GM19023 (cell line): ENCODE results near the gene COPS6.

ENCODE experiments used
- ATAC-seq: cut with Tn5 transposase; IDR thresholded peaks from one replicate; pipeline ENCODE4 v1.9.1; 2021; ENCODE audit warnings: mild to moderate bottlenecking, moderate library complexity; ENCODE audit not compliant: unreplicated experiment

COPS6 gene

GRCh38 chr7:100079024-100079560, 9.7 kb upstream of the COPS6 start:
- no peak for ATAC-seq

GRCh38 chr7:100080907-100081534, 7.7 kb upstream of the COPS6 start:
- no peak for ATAC-seq

GRCh38 chr7:100081535-100082102, 7.2 kb upstream of the COPS6 start, which contains the start of gene ZNF3:
TSS of gene ZNF3 (minus strand) at chr7:100081723. CDS start at chr7:100077357, 4,366 bp downstream.
- ATAC-seq, result peak; percentile 76

GRCh38 chr7:100082978-100083377, 5.8 kb upstream of the COPS6 start:
- ATAC-seq, result no peak

GRCh38 chr7:100085515-100085914, 3.3 kb upstream of the COPS6 start:
- ATAC-seq, result no peak

GRCh38 chr7:100087055-100087750, 1.6 kb upstream of the COPS6 start:
- no peak for ATAC-seq

GRCh38 chr7:100088095-100088620, 611 bp upstream of the COPS6 start:
- ATAC-seq, result peak; percentile 31

- ATAC-seq, result no peak
Measured at GRCh38 chr7:100089458-100090196, 858 bp downstream of the COPS6 start.

- no peak for ATAC-seq
Measured at GRCh38 chr7:100090527-100091410, 2.0 kb downstream of the COPS6 start.

- no peak for ATAC-seq
Measured at GRCh38 chr7:100091411-100092181, 2.8 kb downstream of the COPS6 start.

GRCh38 chr7:100093054-100093453, 4.3 kb downstream of the COPS6 start:
- no peak for ATAC-seq

GRCh38 chr7:100093498-100093897, 4.7 kb downstream of the COPS6 start:
- no peak for ATAC-seq

- ATAC-seq, result no peak
Measured at GRCh38 chr7:100093925-100094486, 5.2 kb downstream of the COPS6 start.

GRCh38 chr7:100095289-100095688, 6.5 kb downstream of the COPS6 start:
- ATAC-seq, result no peak

GRCh38 chr7:100095704-100096103, 6.9 kb downstream of the COPS6 start:
- ATAC-seq, result no peak

- no peak for ATAC-seq
Measured at GRCh38 chr7:100098913-100099312, 10.1 kb downstream of the COPS6 start.

GRCh38 chr7:100099452-100099851, 10.7 kb downstream of the COPS6 start:
- ATAC-seq, result no peak

- ATAC-seq, result peak; percentile 68
Measured at GRCh38 chr7:100100420-100101015, 11.7 kb downstream of the COPS6 start.
